GM12878 (cell line): Measurements from ENCODE around the gene APLP1. TPM values are rescaled to one million over a fixed set of nuclear protein-coding genes. Genes with fewer than 3 reads are reported as not detected.

Experiments
- ATAC-seq: fragments of 200-7000 bp; cut with Tn5 transposase; 3 replicates; pipeline ENCODE4 v1.9.1; 2020; ENCODE audit warnings: mild to moderate bottlenecking, moderate library complexity
- BruUV-seq: library from RNA; stranded (reverse); fragments of 400-500 nt; replicated peaks from 2 replicates; lab custom pipeline; 2021; lab: Mats Ljungman, UMichigan
- CTCF ChIA-PET: fragments of 300-600 bp; sonication (Branson Sonifier 250); formaldehyde crosslinking; extraction: SDS; loops from one replicate; lab custom pipeline; 2021; ENCODE audit warnings: inconsistent platforms; lab: Yijun Ruan, JAX
- POLR2A ChIA-PET: fragments of 350-600 bp; formaldehyde crosslinking; extraction: SDS; loops from one replicate; lab custom pipeline; 2021; ENCODE audit warnings: inconsistent platforms; lab: Charles Lee
- RAD21 ChIA-PET: fragments of 300-600 bp; sonication (Branson Sonifier 250); formaldehyde crosslinking; loops from one replicate; lab custom pipeline; 2023; ENCODE audit warnings: antibody characterized with exemption; ENCODE audit not compliant: unreplicated experiment; lab: Charles Lee
- SMC1A ChIA-PET: fragments of 300-600 bp; sonication (Branson Sonifier 250); formaldehyde crosslinking; loops from one replicate; lab custom pipeline; 2023; ENCODE audit not compliant: unreplicated experiment, uncharacterized antibody; lab: Charles Lee
- DNase-seq: peaks from one replicate; pipeline ENCODE4 v3.0.0-alpha.2; 2011; ENCODE audit warnings: low read depth, low spot score
- FAIRE-seq: peaks from 3 replicates; lab custom pipeline; 2011; peaks lifted over from hg19 to GRCh38; lab: Jason Lieb, UNC
- H2AFZ ChIP-seq: 2 replicates; pipeline ENCODE4 v1.6.0; 2011; ENCODE audit warnings: low read depth, low read length, control low read depth; ENCODE audit not compliant: control insufficient read depth
- H3K27ac ChIP-seq: 2 replicates; pipeline ENCODE4 v1.5.1; 2011; ENCODE audit warnings: control low read depth; ENCODE audit not compliant: control insufficient read depth, insufficient read depth
- H3K27me3 ChIP-seq, 2 experiments: replicated peaks in 1 of 2; 2 replicates each; pipeline versions ENCODE4 v1.6.0 to v1.6.1; 2011; ENCODE audit warnings: low read length in 1 of 2; ENCODE audit not compliant: control insufficient read depth in 2 of 2, insufficient read depth in 2 of 2
- H3K36me3 ChIP-seq, 2 experiments: 2 replicates each; pipeline ENCODE4 v1.5.1; 2011; ENCODE audit warnings: low read length in 1 of 2; ENCODE audit not compliant: control insufficient read depth in 2 of 2, insufficient read depth in 2 of 2
- H3K4me1 ChIP-seq: 2 replicates; pipeline ENCODE4 v1.6.1; 2011; ENCODE audit warnings: mild to moderate bottlenecking, low read length, moderate library complexity, mixed read lengths; ENCODE audit not compliant: control insufficient read depth, insufficient read depth
- H3K4me2 ChIP-seq: 2 replicates; pipeline ENCODE4 v1.6.0; 2011; ENCODE audit warnings: control low read depth; ENCODE audit not compliant: control insufficient read depth, insufficient read depth
- H3K4me3 ChIP-seq: fragments of 200-600 bp; sonication (generic); 2 replicates; pipeline ENCODE4 v1.5.1; 2016
- H3K79me2 ChIP-seq: 2 replicates; pipeline ENCODE4 v1.6.0; 2011; ENCODE audit warnings: low read length; ENCODE audit not compliant: control insufficient read depth, insufficient read depth
- H3K9ac ChIP-seq: 2 replicates; pipeline ENCODE4 v1.8.0; 2011; ENCODE audit warnings: low read length, control low read depth, mixed read lengths; ENCODE audit not compliant: control insufficient read depth, insufficient read depth
- H3K9me3 ChIP-seq: replicated peaks from 3 replicates; pipeline ENCODE4 v1.5.1; 2011; ENCODE audit warnings: mild to moderate bottlenecking, low read length; ENCODE audit not compliant: control insufficient read depth, insufficient read depth
- H4K20me1 ChIP-seq: 2 replicates; pipeline ENCODE4 v1.6.0; 2011; ENCODE audit not compliant: control insufficient read depth, insufficient read depth
- CBFB ChIP-seq: IDR thresholded peaks from 2 replicates; pipeline ENCODE4 v1.6.1; 2016; ENCODE audit warnings: antibody characterized with exemption, low read depth
- CBX3 ChIP-seq: fragments of 200-600 bp; sonication (generic); IDR thresholded peaks from 2 replicates; pipeline ENCODE4 v1.6.1; 2016; ENCODE audit warnings: low read depth, borderline replicate concordance
- CTCF ChIP-seq, 3 experiments: IDR thresholded peaks in 2 of 3; conservative IDR thresholded peaks in 1 of 3; 2 replicates each; pipeline ENCODE4 v1.5.1; 2011; ENCODE audit warnings: low read depth in 3 of 3, low read length in 3 of 3, mild to moderate bottlenecking in 3 of 3, control low read depth in 2 of 3, moderate library complexity in 2 of 3, inconsistent platforms in 1 of 3, mixed read lengths in 1 of 3; ENCODE audit not compliant: control insufficient read depth in 2 of 3, insufficient read depth in 1 of 3; ENCODE audit errors: extremely low read depth in 1 of 3
- EZH2 ChIP-seq: IDR thresholded peaks from 2 replicates; pipeline ENCODE4 v1.6.1; 2012; ENCODE audit warnings: low read depth, mild to moderate bottlenecking, control low read depth, inconsistent platforms, low read length, borderline replicate concordance; ENCODE audit not compliant: control insufficient read depth
- HDGF ChIP-seq: fragments of 450-650 bp; IDR thresholded peaks from 2 replicates; pipeline ENCODE4 v1.6.1; 2016; ENCODE audit warnings: antibody characterized with exemption
- IRF3 ChIP-seq: fragments of 450-650 bp; IDR thresholded peaks from 2 replicates; pipeline ENCODE4 v1.6.1; 2014; ENCODE audit warnings: mild to moderate bottlenecking
- LARP7 ChIP-seq: fragments of 450-650 bp; IDR thresholded peaks from 2 replicates; pipeline ENCODE4 v1.6.1; 2017; ENCODE audit warnings: mild to moderate bottlenecking
- NRF1 ChIP-seq: conservative IDR thresholded peaks from 2 replicates; pipeline ENCODE4 v1.6.1; 2011; ENCODE audit warnings: mild to moderate bottlenecking, low read depth, low read length, improper control_type of control experiment
- RELB ChIP-seq: fragments of 450-650 bp; IDR thresholded peaks from 2 replicates; pipeline ENCODE4 v1.6.1; 2017; ENCODE audit warnings: low read depth, mild to moderate bottlenecking, moderate library complexity
- RFX5 ChIP-seq: IDR thresholded peaks from 2 replicates; pipeline ENCODE4 v1.6.1; 2011; ENCODE audit warnings: low read depth, low read length, improper control_type of control experiment
- SUPT20H ChIP-seq: IDR thresholded peaks from 2 replicates; pipeline ENCODE4 v1.6.1; 2011; ENCODE audit warnings: low read depth, mild to moderate bottlenecking, low read length, moderate library complexity, borderline replicate concordance; ENCODE audit not compliant: control insufficient read depth
- TCF3 ChIP-seq: IDR thresholded peaks from 2 replicates; pipeline ENCODE4 v1.6.1; 2012; ENCODE audit warnings: low read depth, mild to moderate bottlenecking, low read length, borderline replicate concordance; ENCODE audit not compliant: insufficient read depth
- ZBTB11 ChIP-seq: fragments of 450-650 bp; formaldehyde crosslinking; IDR thresholded peaks from 2 replicates; pipeline ENCODE4 v1.5.0; 2022; ENCODE audit warnings: mild to moderate bottlenecking, missing genetic modification characterization
- ZNF274 ChIP-seq: IDR thresholded peaks from one replicate; pipeline ENCODE4 v1.8.0; 2011; ENCODE audit not compliant: insufficient read length, insufficient read depth
- ZSCAN29 ChIP-seq: fragments of 450-650 bp; IDR thresholded peaks from 2 replicates; pipeline ENCODE4 v1.6.1; 2017; ENCODE audit warnings: mild to moderate bottlenecking, moderate library complexity
- WGBS: methylation state at CpG from one replicate; pipeline ENCODE4 v1.1.6; 2016; ENCODE audit warnings: low lambda C conversion rate; ENCODE audit not compliant: insufficient replicate concordance, insufficient coverage; ENCODE audit errors: missing lambda C conversion rate; 5-methylcytosine and 5-hydroxymethylcytosine counted together
- in situ Hi-C: fragments of 300-500 bp; cut with MboI; formaldehyde crosslinking; loops from 9 replicates; pipeline ENCODE4 v1.14.3; 2018; ENCODE audit warnings: mixed read lengths
- intact Hi-C: fragments of 100-400 bp; cut with micrococcal nuclease; formaldehyde crosslinking; loops from one replicate; pipeline ENCODE4 v1.14.2; 2022; ENCODE audit not compliant: unreplicated experiment
- polyA plus RNA-seq, 11 experiments: library from polyadenylated mRNA; depleted of rRNA in 4 of 11; unstranded in 6 of 11; stranded (reverse) in 5 of 11; fragments of >200 nt; fragmentation: Nextera tagmentation in 4 of 11; fragmentation: Illumina TruSeq in 1 of 11; extraction: Ambion mirVana in 4 of 11; extraction: Trizol in 1 of 11; gene quantifications; 1 replicate in 1 of 11; 2 replicates in 10 of 11; pipeline versions ENCODE4 v1.2.1 to v1.2.3, GENCODE V29; 2011 to 2016; ENCODE audit warnings: inconsistent platforms in 2 of 11, missing spikeins in 2 of 11, low read depth in 1 of 11
- total RNA-seq, 4 experiments: library from RNA; depleted of rRNA in 3 of 4; stranded (reverse); fragments of >200 nt in 3 of 4; fragmentation: Illumina TruSeq in 1 of 4; extraction: Trizol in 1 of 4; gene quantifications; 2 replicates each; pipeline versions ENCODE4 v1.2.1 to v1.2.3, GENCODE V29; 2013 to 2021

Gene APLP1
- total and polyA plus RNA-seq, 10 of the 15 experiments (the other 5 are each of a cell fraction or from before 2014, with no cell fraction given) = 0.07 to 2.2 (median 0.91) TPM; not detected in 1

- TF ChIP-seq NRF1 = no peak
- TF ChIP-seq ZSCAN29 = no peak
- TF ChIP-seq CBX3 = no peak
- TF ChIP-seq SUPT20H = no peak
- TF ChIP-seq ZNF274 = no peak
- no peak for TF ChIP-seq RFX5
- no peak for TF ChIP-seq IRF3
- no peak for TF ChIP-seq EZH2
- no peak for TF ChIP-seq HDGF
- no peak for TF ChIP-seq CBFB
- no peak for TF ChIP-seq ZBTB11
- no peak for TF ChIP-seq LARP7
- TF ChIP-seq RELB = no peak
- no peak for TF ChIP-seq TCF3
- TF ChIP-seq CTCF (IDR thresholded peaks at IDR 0.05 in 2 of 3, conservative IDR thresholded peaks at IDR 0.05 in 1 of 3; ENCODE audit: control insufficient read depth in 2 of 3, extremely low read depth in 1 of 3, insufficient read depth in 1 of 3, low read depth in 3 of 3, low read length in 3 of 3) = no peak
- ChIA-PET CTCF (interaction anchor here (0.9 kb wide), 1 partner anchor 169 kb away, joined by 3 read pairs; no protein-coding TSS in a partner anchor), POLR2A (no interaction called here), SMC1A (no interaction called here), RAD21 (no interaction called here)
- in situ Hi-C loops = no loop called here
- DNase-seq (no peak), ATAC-seq (no peak), FAIRE-seq (no peak)
- no peaks in the 10 kb centered on the region for H3K36me3 ChIP-seq
- H3K4me2 ChIP-seq = no peak overlapping the region
- no peaks in the 10 kb centered on the region for H4K20me1 ChIP-seq
- H3K4me3 ChIP-seq = no peak overlapping the region
- intact Hi-C loops = no loop called here
- H3K27me3 ChIP-seq = peaks cover 14 to 15% of the 10 kb centered on the region in 2 experiments; a peak in 3 of 4 replicates
- H2AFZ ChIP-seq = no peak overlapping the region
- no peak overlapping the region for H3K9ac ChIP-seq
- H3K79me2 ChIP-seq = no peaks in the 10 kb centered on the region
- no peak overlapping the region for H3K27ac ChIP-seq
- BruUV-seq = no TSS peak
- peaks cover 3% of the 10 kb centered on the region; the same call in 1 of the 2 replicates for H3K4me1 ChIP-seq
- 29% methylated on average over 4 of the region's 4 CpGs for WGBS
- no peaks in the 10 kb centered on the region for H3K9me3 ChIP-seq
Observed at GRCh38 chr19:35859414-35859813, 9.0 kb upstream of the APLP1 start.
